Kidney epithelial cell (primary cell): ENCODE data around the gene ITGB8. TPM values are rescaled to one million over a fixed set of nuclear protein-coding genes. Genes with fewer than 3 reads are reported as not detected.

Experiments used
- DNase-seq: peaks from one replicate; pipeline ENCODE4 v3.0.0-alpha.2; 2010; ENCODE audit warnings: low read depth
- H3K27me3 ChIP-seq: 2 replicates; pipeline ENCODE4 v1.6.0; 2011; ENCODE audit warnings: low read length; ENCODE audit not compliant: control insufficient read depth, insufficient read depth
- H3K36me3 ChIP-seq: 2 replicates; pipeline ENCODE4 v1.5.1; 2011; ENCODE audit warnings: low read length; ENCODE audit not compliant: control insufficient read depth, insufficient read depth
- H3K4me3 ChIP-seq: 2 replicates; pipeline ENCODE4 v1.5.1; 2011; ENCODE audit warnings: low read depth, mild to moderate bottlenecking, control low read depth, low read length
- CTCF ChIP-seq: IDR thresholded peaks from 2 replicates; pipeline ENCODE4 v1.5.1; 2011; ENCODE audit warnings: mild to moderate bottlenecking, moderate library complexity, low read length, control low read depth, inconsistent platforms; ENCODE audit not compliant: insufficient read depth, poor library complexity, severe bottlenecking
- total RNA-seq: library from RNA; depleted of rRNA; stranded (reverse); fragments of >200 nt; gene quantifications from 2 replicates; pipeline ENCODE4 v1.2.3, GENCODE V29; 2015

ITGB8 gene
- total RNA-seq, 1 donor from 2014 or later: 106 TPM

- Histone ChIP-seq H3K36me3 (no peaks in the 10 kb centered on the region), H3K27me3 (no peaks in the 10 kb centered on the region), H3K4me3 (no peak overlapping the region)
- no peak for TF ChIP-seq CTCF
- no peak for DNase-seq
Measured at GRCh38 chr7:20424500-20424899, 93.8 kb downstream of the ITGB8 start.

GRCh38 chr7:20430664-20431063 is 100.0 kb downstream of the ITGB8 start:
- no peak for DNase-seq
- TF ChIP-seq CTCF: no peak

GRCh38 chr7:20431146-20431545 is 100.4 kb downstream of the ITGB8 start:
- H3K36me3 ChIP-seq: no peaks in the 10 kb centered on the region
- H3K4me3 ChIP-seq: no peak overlapping the region
- H3K27me3 ChIP-seq: no peaks in the 10 kb centered on the region
- DNase-seq: no peak
- no peak for TF ChIP-seq CTCF

More at GRCh38 chr7:20430664-20431063, 100.0 kb downstream of the ITGB8 start:
- Histone ChIP-seq H3K4me3 (no peak overlapping the region), H3K27me3 (no peaks in the 10 kb centered on the region), H3K36me3 (no peaks in the 10 kb centered on the region)

GRCh38 chr7:20432071-20432470 is 101.4 kb downstream of the ITGB8 start:
- TF ChIP-seq CTCF: no peak
- Histone ChIP-seq H3K36me3 (no peaks in the 10 kb centered on the region), H3K4me3 (no peak overlapping the region), H3K27me3 (no peaks in the 10 kb centered on the region)
- no peak for DNase-seq

GRCh38 chr7:20435305-20435704 is 104.6 kb downstream of the ITGB8 start:
- Histone ChIP-seq H3K4me3 (no peak overlapping the region), H3K36me3 (no peaks in the 10 kb centered on the region), H3K27me3 (no peaks in the 10 kb centered on the region)
- TF ChIP-seq CTCF: no peak
- DNase-seq: no peak

- Histone ChIP-seq H3K36me3 (no peaks in the 10 kb centered on the region), H3K4me3 (no peak overlapping the region), H3K27me3 (no peaks in the 10 kb centered on the region)
- DNase-seq: no peak
- no peak for TF ChIP-seq CTCF
Measured at GRCh38 chr7:20438248-20438647, 107.5 kb downstream of the ITGB8 start.
